SK-N-SH (cell line): ENCODE results near the gene CTBP2.

Source experiments
- CHD2 ChIP-seq: fragments of 150-350 bp; IDR thresholded peaks from 2 replicates; pipeline ENCODE4 v1.6.1; 2018; ENCODE audit warnings: low read length; ENCODE audit not compliant: partially characterized antibody
- EP300 ChIP-seq, 2 experiments: IDR thresholded peaks; 2 replicates each; pipeline versions ENCODE4 v1.4.0 to v1.6.1; 2012; ENCODE audit warnings: borderline replicate concordance in 1 of 2, low read depth in 1 of 2, low read length in 1 of 2
- GATA2 ChIP-seq: sonication (generic); formaldehyde crosslinking; IDR thresholded peaks from 2 replicates; pipeline ENCODE4 v1.5.0; 2020; ENCODE audit warnings: mild to moderate bottlenecking, missing genetic modification reagents
- MEF2A ChIP-seq: IDR thresholded peaks from 2 replicates; pipeline ENCODE4 v1.4.0; 2012; ENCODE audit warnings: low read depth, borderline replicate concordance
- MXI1 ChIP-seq: IDR thresholded peaks from 2 replicates; pipeline ENCODE4 v1.6.1; 2012; ENCODE audit warnings: mild to moderate bottlenecking, low read depth, low read length, improper control_type of control experiment
- POLR2AphosphoS5 ChIP-seq: IDR thresholded peaks from 2 replicates; pipeline ENCODE4 v1.6.1; 2012; ENCODE audit warnings: low read depth, low read length
- RAD21 ChIP-seq: IDR thresholded peaks from 2 replicates; pipeline ENCODE4 v1.6.1; 2012; ENCODE audit warnings: mild to moderate bottlenecking, low read length
- SIN3A ChIP-seq: IDR thresholded peaks from 2 replicates; pipeline ENCODE4 v1.6.1; 2012; ENCODE audit warnings: low read depth, mild to moderate bottlenecking, low read length, moderate library complexity, borderline replicate concordance
- YY1 ChIP-seq: IDR thresholded peaks from 2 replicates; pipeline ENCODE4 v1.4.0; 2012; ENCODE audit warnings: low read depth, mild to moderate bottlenecking
- TF ChIP-seq, protein P1 (sequence below): fragments of 200-600 bp; sonication (generic); IDR thresholded peaks from 2 replicates; pipeline ENCODE4 v1.6.1; 2017; ENCODE audit warnings: antibody characterized with exemption, mild to moderate bottlenecking, moderate library complexity
- TF ChIP-seq, protein P2 (sequence below): fragments of 150-350 bp; IDR thresholded peaks from 2 replicates; pipeline ENCODE4 v1.6.1; 2017; ENCODE audit warnings: antibody characterized with exemption, low read length, low read depth, borderline replicate concordance
- TF ChIP-seq, protein P3 (sequence below): IDR thresholded peaks from 2 replicates; pipeline ENCODE4 v1.4.0; 2012; ENCODE audit warnings: low read depth
- TF ChIP-seq, protein P4 (sequence below): IDR thresholded peaks from 2 replicates; pipeline ENCODE4; 2012

DNA sequence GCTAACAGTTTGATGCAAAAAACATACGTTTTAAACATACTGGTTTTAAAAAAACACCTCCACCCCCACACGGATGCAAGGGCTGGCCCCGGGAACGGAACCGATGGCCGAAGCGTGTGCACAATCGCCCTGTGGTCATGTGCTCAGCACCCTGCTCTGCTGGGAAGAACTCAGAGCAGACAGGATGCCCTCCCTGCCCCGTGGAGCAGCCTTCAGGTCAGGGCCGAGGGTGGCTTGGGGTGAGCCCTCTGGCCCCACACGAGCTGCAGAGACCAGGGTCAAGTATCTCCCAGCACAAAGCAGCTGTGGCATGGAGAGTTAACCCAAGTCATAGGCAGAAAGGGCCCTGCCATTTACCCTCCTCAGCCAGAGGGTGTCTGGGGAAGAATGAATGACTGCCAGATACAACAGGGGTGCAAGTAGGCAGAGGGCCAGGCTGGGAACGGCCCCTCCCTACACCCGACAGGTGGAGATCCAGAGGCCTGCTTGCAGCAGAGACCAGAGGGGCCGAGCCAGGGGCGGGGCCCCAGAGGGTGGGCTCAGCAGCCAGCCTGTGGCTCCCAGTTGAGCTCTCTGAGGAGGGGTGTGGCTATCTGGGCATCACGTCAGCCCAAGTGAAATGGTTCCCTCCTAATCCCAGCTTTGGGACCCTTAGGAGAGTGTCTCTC is 161.6 kb downstream of the CTBP2 start:
- TF ChIP-seq, protein P1, sequence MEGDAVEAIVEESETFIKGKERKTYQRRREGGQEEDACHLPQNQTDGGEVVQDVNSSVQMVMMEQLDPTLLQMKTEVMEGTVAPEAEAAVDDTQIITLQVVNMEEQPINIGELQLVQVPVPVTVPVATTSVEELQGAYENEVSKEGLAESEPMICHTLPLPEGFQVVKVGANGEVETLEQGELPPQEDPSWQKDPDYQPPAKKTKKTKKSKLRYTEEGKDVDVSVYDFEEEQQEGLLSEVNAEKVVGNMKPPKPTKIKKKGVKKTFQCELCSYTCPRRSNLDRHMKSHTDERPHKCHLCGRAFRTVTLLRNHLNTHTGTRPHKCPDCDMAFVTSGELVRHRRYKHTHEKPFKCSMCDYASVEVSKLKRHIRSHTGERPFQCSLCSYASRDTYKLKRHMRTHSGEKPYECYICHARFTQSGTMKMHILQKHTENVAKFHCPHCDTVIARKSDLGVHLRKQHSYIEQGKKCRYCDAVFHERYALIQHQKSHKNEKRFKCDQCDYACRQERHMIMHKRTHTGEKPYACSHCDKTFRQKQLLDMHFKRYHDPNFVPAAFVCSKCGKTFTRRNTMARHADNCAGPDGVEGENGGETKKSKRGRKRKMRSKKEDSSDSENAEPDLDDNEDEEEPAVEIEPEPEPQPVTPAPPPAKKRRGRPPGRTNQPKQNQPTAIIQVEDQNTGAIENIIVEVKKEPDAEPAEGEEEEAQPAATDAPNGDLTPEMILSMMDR: no peak
- TF ChIP-seq EP300 (IDR thresholded peaks at IDR 0.05; ENCODE audit: borderline replicate concordance in 1 of 2, low read depth in 1 of 2, low read length in 1 of 2) (no peak), CHD2 (no peak), GATA2 (no peak), POLR2AphosphoS5 (no peak), MEF2A (no peak), RAD21 (no peak), MXI1 (no peak), SIN3A (no peak), YY1 (no peak)
- TF ChIP-seq, protein P2, sequence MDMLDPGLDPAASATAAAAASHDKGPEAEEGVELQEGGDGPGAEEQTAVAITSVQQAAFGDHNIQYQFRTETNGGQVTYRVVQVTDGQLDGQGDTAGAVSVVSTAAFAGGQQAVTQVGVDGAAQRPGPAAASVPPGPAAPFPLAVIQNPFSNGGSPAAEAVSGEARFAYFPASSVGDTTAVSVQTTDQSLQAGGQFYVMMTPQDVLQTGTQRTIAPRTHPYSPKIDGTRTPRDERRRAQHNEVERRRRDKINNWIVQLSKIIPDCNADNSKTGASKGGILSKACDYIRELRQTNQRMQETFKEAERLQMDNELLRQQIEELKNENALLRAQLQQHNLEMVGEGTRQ: no peak
- TF ChIP-seq, protein P3, sequence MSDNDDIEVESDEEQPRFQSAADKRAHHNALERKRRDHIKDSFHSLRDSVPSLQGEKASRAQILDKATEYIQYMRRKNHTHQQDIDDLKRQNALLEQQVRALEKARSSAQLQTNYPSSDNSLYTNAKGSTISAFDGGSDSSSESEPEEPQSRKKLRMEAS: no peak
- TF ChIP-seq, protein P4, sequence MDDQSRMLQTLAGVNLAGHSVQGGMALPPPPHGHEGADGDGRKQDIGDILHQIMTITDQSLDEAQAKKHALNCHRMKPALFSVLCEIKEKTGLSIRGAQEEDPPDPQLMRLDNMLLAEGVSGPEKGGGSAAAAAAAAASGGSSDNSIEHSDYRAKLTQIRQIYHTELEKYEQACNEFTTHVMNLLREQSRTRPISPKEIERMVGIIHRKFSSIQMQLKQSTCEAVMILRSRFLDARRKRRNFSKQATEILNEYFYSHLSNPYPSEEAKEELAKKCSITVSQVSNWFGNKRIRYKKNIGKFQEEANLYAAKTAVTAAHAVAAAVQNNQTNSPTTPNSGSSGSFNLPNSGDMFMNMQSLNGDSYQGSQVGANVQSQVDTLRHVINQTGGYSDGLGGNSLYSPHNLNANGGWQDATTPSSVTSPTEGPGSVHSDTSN: no peak
